ENCODE measurements around the gene SYDE1. TPM values are rescaled to one million over a fixed set of nuclear protein-coding genes. Genes with fewer than 3 reads are reported as not detected.

SYDE1 gene
- total RNA-seq, 2 experiments from 2014 or later: 1.1 to 1.8 TPM

DNA sequence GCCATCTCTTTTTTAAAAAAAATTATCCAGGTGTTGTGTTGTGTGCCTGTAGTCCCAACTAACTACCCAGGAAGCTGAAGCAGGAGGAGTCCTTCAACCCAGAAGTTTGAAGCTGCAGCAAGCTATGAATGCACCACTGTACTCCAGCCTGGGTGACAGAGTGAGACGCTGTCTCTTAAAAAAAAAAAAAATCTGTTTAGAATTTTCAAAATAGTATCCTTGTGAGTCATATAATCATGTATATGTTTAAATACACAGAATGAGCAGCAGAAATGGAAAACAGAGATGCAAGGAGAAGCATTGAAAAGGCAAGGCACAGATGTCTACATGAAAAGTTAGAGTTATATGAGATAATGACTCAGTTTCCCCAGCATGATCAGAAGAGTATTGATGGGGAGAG is 31.2 kb downstream of the SYDE1 start:
- DNase-seq: no peak
- intact Hi-C loops (cut with micrococcal nuclease): no loop called here
- no peak for ATAC-seq
- H3K27me3 Mint-ChIP-seq: no peaks in the 10 kb centered on the region
- no peak for TF ChIP-seq CTCF (IDR thresholded peaks at IDR 0.05)
- H3K9me3 Mint-ChIP-seq: peaks cover 10% of the 10 kb centered on the region
- ChIA-PET POLR2A (no interaction called here), CTCF (interaction anchor here (1.2 to 1.5 kb wide), 2 partner anchors 12 to 16 kb away, joined by 4 read pairs; a partner anchor contains a TSS)
- no peak overlapping the region for H3K4me3 Mint-ChIP-seq
- peaks cover 3% of the 10 kb centered on the region for H3K36me3 Mint-ChIP-seq (ENCODE audit: low read depth)
- H3K27ac Mint-ChIP-seq: no peak overlapping the region
- peaks cover 4% of the 10 kb centered on the region for H3K4me1 Mint-ChIP-seq (ENCODE audit: low read depth)

DNA sequence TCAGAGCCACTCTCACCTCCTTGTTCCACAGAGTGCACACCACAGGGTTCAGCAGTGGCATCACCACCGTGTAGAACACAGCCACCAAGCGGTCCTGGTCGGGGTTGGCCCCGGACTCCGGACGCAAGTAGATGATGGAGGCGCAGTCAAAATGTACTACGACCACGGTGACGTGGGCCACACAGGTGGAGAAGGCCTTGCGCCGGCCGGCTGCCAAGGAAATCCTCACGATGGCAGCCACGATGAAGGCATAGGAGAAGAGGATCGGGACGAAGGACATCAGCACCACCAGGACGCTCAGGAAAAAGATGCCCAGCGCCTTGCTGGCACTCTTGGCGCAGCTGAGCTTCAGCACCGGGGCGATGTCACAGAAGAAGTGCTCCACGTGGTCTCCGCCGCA is 33.9 kb downstream of the SYDE1 start:
- ATAC-seq (no peak), DNase-seq (no peak)
- H3K9me3 Mint-ChIP-seq: peaks cover 10% of the 10 kb centered on the region
- no peak for TF ChIP-seq CTCF (IDR thresholded peaks at IDR 0.05)
- no peak overlapping the region for H3K27ac Mint-ChIP-seq
- H3K36me3 Mint-ChIP-seq (ENCODE audit: low read depth): peaks cover 3% of the 10 kb centered on the region
- no peak overlapping the region for H3K4me3 Mint-ChIP-seq
- peaks cover 4% of the 10 kb centered on the region for H3K4me1 Mint-ChIP-seq (ENCODE audit: low read depth)
- ChIA-PET CTCF (no interaction called here), POLR2A (no interaction called here)
- intact Hi-C loops (cut with micrococcal nuclease): no loop called here
- no peaks in the 10 kb centered on the region for H3K27me3 Mint-ChIP-seq

GRCh38 chr19:15142313-15142712 is 35.1 kb downstream of the SYDE1 start:
- DNase-seq: no peak

GRCh38 chr19:15144046-15144646 is 36.9 kb downstream of the SYDE1 start:
- Mint-ChIP-seq H3K4me1 (ENCODE audit: low read depth) (no peaks in the 10 kb centered on the region), H3K27me3 (no peaks in the 10 kb centered on the region), H3K27ac (no peak overlapping the region), H3K36me3 (ENCODE audit: low read depth) (peaks cover 3% of the 10 kb centered on the region), H3K4me3 (no peak overlapping the region), H3K9me3 (peaks cover 3% of the 10 kb centered on the region)
- no peak for ATAC-seq
- intact Hi-C loops (cut with micrococcal nuclease): no loop called here
- CTCF ChIA-PET: no interaction called here
- no peak for TF ChIP-seq CTCF (IDR thresholded peaks at IDR 0.05)
- POLR2A ChIA-PET: no interaction called here
- no peak for DNase-seq

More at GRCh38 chr19:15142313-15142712, 35.1 kb downstream of the SYDE1 start:
- Mint-ChIP-seq H3K27me3 (no peaks in the 10 kb centered on the region), H3K27ac (no peak overlapping the region), H3K9me3 (peaks cover 10% of the 10 kb centered on the region), H3K4me3 (no peak overlapping the region), H3K36me3 (ENCODE audit: low read depth) (peaks cover 3% of the 10 kb centered on the region), H3K4me1 (ENCODE audit: low read depth) (no peaks in the 10 kb centered on the region)
- POLR2A ChIA-PET: no interaction called here
- CTCF ChIA-PET: no interaction called here
- TF ChIP-seq CTCF (IDR thresholded peaks at IDR 0.05): no peak
- ATAC-seq: no peak
- intact Hi-C loops (cut with micrococcal nuclease): no loop called here

DNA sequence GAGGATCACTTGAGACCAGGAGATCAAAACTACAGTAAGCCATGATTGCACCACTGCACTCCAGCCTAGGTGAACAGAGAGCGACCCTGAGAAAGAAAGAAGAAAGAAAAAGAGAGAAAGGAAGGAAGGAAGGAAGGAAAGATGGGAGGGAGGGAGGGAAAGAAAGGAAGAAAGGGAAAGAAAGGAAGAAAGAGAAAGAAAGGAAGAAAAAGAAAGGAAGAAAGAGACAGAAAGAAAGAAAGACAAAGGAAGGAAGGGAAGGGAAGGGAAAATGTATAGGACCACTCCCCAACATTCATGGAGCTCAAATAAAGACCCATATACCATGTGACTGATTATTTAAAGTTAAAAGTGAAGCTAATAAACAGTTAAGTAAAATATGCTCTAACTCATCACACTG is 39.9 kb downstream of the SYDE1 start:
- Mint-ChIP-seq H3K36me3 (ENCODE audit: low read depth) (no peaks in the 10 kb centered on the region), H3K27ac (no peak overlapping the region), H3K4me1 (ENCODE audit: low read depth) (peaks cover 5% of the 10 kb centered on the region), H3K4me3 (no peak overlapping the region), H3K27me3 (no peaks in the 10 kb centered on the region), H3K9me3 (no peaks in the 10 kb centered on the region)
- ChIA-PET POLR2A (no interaction called here), CTCF (interaction anchor here (0.6 to 1.4 kb wide), 2 partner anchors 30 to 55 kb away, joined by 3 to 4 read pairs; no protein-coding TSS in a partner anchor)
- intact Hi-C loops (cut with micrococcal nuclease): no loop called here
- TF ChIP-seq CTCF (IDR thresholded peaks at IDR 0.05): no peak
- DNase-seq: no peak
- no peak for ATAC-seq

Measured in activated CD8-positive, alpha-beta T cell treated with anti-CD3 and anti-CD28 coated beads for 36 hours (primary cell).